Ishikawa (cell line): ENCODE measurements around the gene C2CD2L.

Source experiments
- CEBPB ChIP-seq: IDR thresholded peaks from 2 replicates; pipeline ENCODE4 v1.6.1; 2012
- EP300 ChIP-seq: IDR thresholded peaks from 2 replicates; pipeline ENCODE4 v1.6.1; 2012; ENCODE audit warnings: borderline replicate concordance
- YY1 ChIP-seq: IDR thresholded peaks from 2 replicates; pipeline ENCODE4 v1.6.1; 2012; ENCODE audit warnings: low read depth
- ZBTB7A ChIP-seq: IDR thresholded peaks from 2 replicates; pipeline ENCODE4 v1.6.1; 2012; ENCODE audit warnings: low read depth

GRCh38 chr11:119153049-119153818 is 46.1 kb downstream of the C2CD2L start:
- no peak for TF ChIP-seq ZBTB7A
- no peak for TF ChIP-seq YY1
- TF ChIP-seq EP300, result no peak
- TF ChIP-seq CEBPB, result no peak
